Stimulated activated memory B cell treated with anti-CD40 and anti-IgM and Interleukin-4, amounts not matched to agents 10 μg/mL and 1 μg/mL and 100 μg/mL, for 72 hours (primary cell): ENCODE results near the gene ZNF366.
A peak's percentile ranks its signal among the peaks of the same experiment; 100 is the strongest.

Source experiments
- ATAC-seq: fragments of 150-1000 bp; cut with Tn5 transposase; 2 replicates; pipeline ENCODE4 v1.10.0; 2021
- H3K27ac Mint-ChIP-seq: one replicate; pipeline ENCODE4 v1.8.0; 2022; ENCODE audit warnings: mild to moderate bottlenecking, mixed read lengths
- H3K27me3 Mint-ChIP-seq: one replicate; pipeline ENCODE4 v1.8.0; 2022; ENCODE audit warnings: mixed read lengths
- H3K36me3 Mint-ChIP-seq: one replicate; pipeline ENCODE4 v1.8.0; 2022; ENCODE audit warnings: mixed read lengths
- H3K4me1 Mint-ChIP-seq: one replicate; pipeline ENCODE4 v1.8.0; 2022; ENCODE audit warnings: mixed read lengths
- H3K4me3 Mint-ChIP-seq: one replicate; pipeline ENCODE4 v1.8.0; 2022; ENCODE audit warnings: mild to moderate bottlenecking, moderate library complexity, mixed read lengths
- H3K9me3 Mint-ChIP-seq: one replicate; pipeline ENCODE4 v1.8.0; 2022; ENCODE audit warnings: mixed read lengths

Gene ZNF366

GRCh38 chr5:72509401-72509800 lies 2.2 kb upstream of the ZNF366 start:
- ATAC-seq: no peak
- H3K4me3 Mint-ChIP-seq: no peak overlapping the region
- H3K36me3 Mint-ChIP-seq: no peaks in the 10 kb centered on the region
- no peaks in the 10 kb centered on the region for H3K27me3 Mint-ChIP-seq
- no peaks in the 10 kb centered on the region for H3K9me3 Mint-ChIP-seq
- peak overlapping the region; percentile 21 for H3K27ac Mint-ChIP-seq
- H3K4me1 Mint-ChIP-seq: peaks cover 50% of the 10 kb centered on the region

DNA sequence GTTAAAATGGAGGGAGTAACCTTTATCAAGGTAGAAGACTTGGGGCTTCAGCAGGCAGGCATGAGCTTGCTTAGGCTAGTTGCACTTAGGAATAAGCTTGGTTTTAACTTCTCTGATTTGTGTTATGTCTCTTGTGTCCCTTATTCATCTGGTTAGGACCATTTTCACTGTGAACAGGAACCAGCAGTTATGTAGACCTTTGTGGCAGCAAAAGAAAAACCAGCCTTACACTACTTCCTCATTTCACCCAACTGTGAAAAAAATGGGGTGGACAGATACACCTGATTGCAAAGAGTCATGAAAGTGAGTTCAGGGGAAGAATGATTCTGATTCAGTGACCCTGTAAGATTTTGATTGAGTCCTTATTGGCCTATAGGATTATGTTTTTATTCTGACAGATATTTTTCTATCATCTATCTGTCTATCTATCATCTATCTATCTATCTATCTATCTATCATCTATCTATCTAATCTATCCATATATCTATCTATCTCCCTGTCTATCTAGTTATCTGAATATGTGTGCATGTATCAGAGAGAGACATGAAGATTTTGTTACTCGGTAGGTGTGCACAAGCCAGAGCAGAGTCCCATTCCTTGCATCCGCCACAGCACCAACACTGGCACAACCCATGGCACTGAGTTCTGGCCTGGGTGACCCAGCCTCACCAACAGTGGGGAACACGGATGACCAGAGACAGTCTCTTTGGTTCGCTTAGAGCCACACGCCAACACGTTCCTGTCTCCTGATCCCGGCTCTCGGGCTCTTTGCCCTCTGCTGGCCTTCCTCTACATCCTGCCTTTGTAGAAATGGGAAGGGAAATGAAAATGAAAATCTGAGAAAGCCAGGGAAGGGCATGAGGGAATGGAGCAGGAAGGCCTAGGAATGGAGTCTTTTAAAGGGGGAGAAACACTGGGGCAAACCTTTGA lies 1.3 kb upstream of the ZNF366 start:
- Mint-ChIP-seq H3K4me1 (peaks cover 50% of the 10 kb centered on the region), H3K27me3 (no peaks in the 10 kb centered on the region), H3K9me3 (no peaks in the 10 kb centered on the region), H3K4me3 (no peak overlapping the region), H3K36me3 (no peaks in the 10 kb centered on the region), H3K27ac (peak overlapping the region; percentile 21)
- ATAC-seq: peak; percentile 95

GRCh38 chr5:72507907-72508238 lies 663 bp upstream of the ZNF366 start:
- Mint-ChIP-seq H3K4me3 (no peak overlapping the region), H3K27me3 (no peaks in the 10 kb centered on the region), H3K36me3 (no peaks in the 10 kb centered on the region), H3K27ac (peak overlapping the region; percentile 21), H3K4me1 (peaks cover 50% of the 10 kb centered on the region), H3K9me3 (no peaks in the 10 kb centered on the region)
- ATAC-seq: no peak

- no peak overlapping the region for H3K4me3 Mint-ChIP-seq
- peaks cover 37% of the 10 kb centered on the region for H3K4me1 Mint-ChIP-seq
- no peak overlapping the region for H3K27ac Mint-ChIP-seq
- H3K27me3 Mint-ChIP-seq: no peaks in the 10 kb centered on the region
- no peaks in the 10 kb centered on the region for H3K9me3 Mint-ChIP-seq
- H3K36me3 Mint-ChIP-seq: no peaks in the 10 kb centered on the region
- ATAC-seq: no peak
These were observed 1.1 kb downstream of the ZNF366 start for GRCh38 chr5:72506158-72506549.

- Mint-ChIP-seq H3K4me3 (no peak overlapping the region), H3K4me1 (peaks cover 32% of the 10 kb centered on the region), H3K36me3 (no peaks in the 10 kb centered on the region), H3K9me3 (no peaks in the 10 kb centered on the region), H3K27ac (no peak overlapping the region), H3K27me3 (no peaks in the 10 kb centered on the region)
- no peak for ATAC-seq
These were observed 1.6 kb downstream of the ZNF366 start for GRCh38 chr5:72505539-72506157.

DNA sequence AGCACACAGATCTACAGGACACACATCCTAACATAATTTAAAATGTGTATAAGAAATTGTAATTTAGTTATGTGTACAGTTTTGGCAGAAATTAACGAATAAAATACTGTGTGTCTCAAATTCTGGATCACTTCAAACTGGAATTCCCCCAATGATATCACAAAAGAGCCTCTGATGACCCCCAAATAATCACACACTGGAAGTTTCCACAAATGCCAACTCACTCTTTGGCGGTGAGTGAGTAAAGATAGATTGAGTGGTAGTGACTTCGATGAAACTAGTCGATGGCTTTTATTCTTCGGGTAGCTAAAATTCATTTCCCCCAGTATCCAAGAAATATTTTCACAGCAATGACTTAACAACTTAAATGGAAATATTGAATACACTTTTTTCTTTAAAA lies 2.2 kb downstream of the ZNF366 start:
- H3K27me3 Mint-ChIP-seq: no peaks in the 10 kb centered on the region
- no peak for ATAC-seq
- H3K9me3 Mint-ChIP-seq: no peaks in the 10 kb centered on the region
- peaks cover 29% of the 10 kb centered on the region for H3K4me1 Mint-ChIP-seq
- H3K27ac Mint-ChIP-seq: no peak overlapping the region
- no peaks in the 10 kb centered on the region for H3K36me3 Mint-ChIP-seq
- no peak overlapping the region for H3K4me3 Mint-ChIP-seq

DNA sequence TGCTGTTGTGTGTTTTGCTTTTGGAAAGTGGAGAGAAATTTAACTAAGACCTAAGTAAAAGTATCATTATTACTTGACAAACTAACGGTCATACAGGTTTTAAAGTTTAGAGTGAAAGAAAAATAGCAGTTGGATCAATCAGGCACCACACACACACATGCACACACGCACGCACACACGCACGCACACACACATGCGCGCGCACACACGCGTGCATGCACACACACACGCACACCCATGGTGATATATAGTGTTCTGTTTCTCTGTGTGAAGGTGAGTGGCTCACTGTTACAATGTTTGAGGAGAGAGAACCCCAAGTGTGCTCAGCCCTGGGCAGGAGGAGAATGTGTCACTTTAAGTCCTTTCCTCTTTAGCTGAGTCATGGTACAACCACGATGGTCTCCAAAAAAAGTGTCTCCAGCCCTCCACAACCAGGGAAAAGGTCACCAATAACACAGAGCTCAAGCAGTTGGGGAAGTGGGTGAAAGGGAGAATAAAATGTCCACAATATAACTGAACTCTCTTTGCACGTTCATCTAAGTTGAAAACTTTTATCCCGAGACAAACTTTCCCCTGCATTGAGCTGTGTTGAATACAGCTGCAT lies 3.2 kb downstream of the ZNF366 start:
- H3K36me3 Mint-ChIP-seq: no peaks in the 10 kb centered on the region

GRCh38 chr5:72501488-72501887 lies 5.7 kb downstream of the ZNF366 start:
- Mint-ChIP-seq H3K27ac (no peak overlapping the region), H3K4me3 (no peak overlapping the region), H3K9me3 (no peaks in the 10 kb centered on the region), H3K4me1 (no peaks in the 10 kb centered on the region), H3K27me3 (peaks cover 11% of the 10 kb centered on the region), H3K36me3 (no peaks in the 10 kb centered on the region)
- ATAC-seq: no peak

More for the DNA sequence above, 3.2 kb downstream of the ZNF366 start:
- Mint-ChIP-seq H3K27ac (no peak overlapping the region), H3K27me3 (no peaks in the 10 kb centered on the region), H3K4me1 (peaks cover 20% of the 10 kb centered on the region), H3K9me3 (no peaks in the 10 kb centered on the region), H3K4me3 (no peak overlapping the region)
- no peak for ATAC-seq

DNA sequence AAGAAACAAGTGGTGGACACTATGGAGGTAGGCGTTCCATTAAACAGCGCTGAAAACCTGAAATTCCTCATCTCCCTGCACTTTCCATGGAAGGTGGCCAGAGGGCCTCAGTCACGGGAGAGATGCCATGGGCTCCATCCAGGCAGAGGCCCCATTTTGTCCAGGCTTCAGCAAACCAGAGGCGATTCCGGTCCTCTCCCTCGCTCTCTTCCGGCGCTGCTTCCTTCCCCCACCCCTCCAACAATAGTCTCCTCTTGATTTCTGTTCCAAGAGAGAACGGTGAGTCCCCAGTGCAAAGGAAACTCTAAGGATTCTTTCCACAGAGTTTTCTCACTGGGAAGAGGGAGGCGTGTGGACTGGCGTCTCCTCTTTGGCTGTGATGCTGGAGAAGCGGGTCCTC lies 7.5 kb downstream of the ZNF366 start:
- H3K27me3 Mint-ChIP-seq: peaks cover 11% of the 10 kb centered on the region
- H3K4me3 Mint-ChIP-seq: no peak overlapping the region
- H3K4me1 Mint-ChIP-seq: no peaks in the 10 kb centered on the region
- no peak overlapping the region for H3K27ac Mint-ChIP-seq
- no peak for ATAC-seq
- no peaks in the 10 kb centered on the region for H3K9me3 Mint-ChIP-seq
- no peaks in the 10 kb centered on the region for H3K36me3 Mint-ChIP-seq

- Mint-ChIP-seq H3K27ac (no peak overlapping the region), H3K27me3 (peaks cover 11% of the 10 kb centered on the region), H3K9me3 (no peaks in the 10 kb centered on the region), H3K4me3 (no peak overlapping the region), H3K36me3 (no peaks in the 10 kb centered on the region), H3K4me1 (no peaks in the 10 kb centered on the region)
- no peak for ATAC-seq
These were observed 8.1 kb downstream of the ZNF366 start for GRCh38 chr5:72499090-72499489.

DNA sequence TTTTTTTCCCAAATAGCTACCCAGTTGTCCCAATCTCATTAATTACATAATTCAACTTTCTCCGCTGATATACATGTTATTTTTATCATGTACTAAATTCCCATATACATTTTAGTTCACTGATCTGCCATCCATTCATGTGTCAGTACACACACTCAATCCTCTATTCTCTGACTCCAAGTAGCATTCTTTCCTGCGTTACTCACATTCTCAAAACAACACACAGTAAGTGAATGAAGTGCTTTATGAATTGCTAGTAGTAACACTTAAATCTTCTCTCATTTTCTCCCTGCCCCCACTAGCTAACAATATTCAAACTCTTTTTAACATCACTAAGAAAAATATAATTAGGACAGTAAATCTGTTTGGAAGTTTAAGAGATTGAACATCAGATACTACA lies 8.9 kb downstream of the ZNF366 start:
- Mint-ChIP-seq H3K36me3 (no peaks in the 10 kb centered on the region), H3K27ac (no peak overlapping the region), H3K9me3 (no peaks in the 10 kb centered on the region), H3K27me3 (peaks cover 11% of the 10 kb centered on the region), H3K4me3 (no peak overlapping the region), H3K4me1 (no peaks in the 10 kb centered on the region)
- no peak for ATAC-seq

- Mint-ChIP-seq H3K36me3 (no peaks in the 10 kb centered on the region), H3K4me3 (no peak overlapping the region)
These were observed 9.4 kb downstream of the ZNF366 start for GRCh38 chr5:72497823-72498222.

GRCh38 chr5:72495410-72495809 lies 11.8 kb downstream of the ZNF366 start:
- Mint-ChIP-seq H3K4me3 (no peak overlapping the region), H3K36me3 (no peaks in the 10 kb centered on the region), H3K27ac (no peak overlapping the region), H3K27me3 (peaks cover 11% of the 10 kb centered on the region), H3K9me3 (no peaks in the 10 kb centered on the region), H3K4me1 (peaks cover 2% of the 10 kb centered on the region)
- ATAC-seq: no peak

More at GRCh38 chr5:72497823-72498222, 9.4 kb downstream of the ZNF366 start:
- H3K27ac Mint-ChIP-seq: no peak overlapping the region
- H3K9me3 Mint-ChIP-seq: no peaks in the 10 kb centered on the region
- H3K27me3 Mint-ChIP-seq: peaks cover 11% of the 10 kb centered on the region
- no peaks in the 10 kb centered on the region for H3K4me1 Mint-ChIP-seq
- ATAC-seq: no peak

- Mint-ChIP-seq H3K27me3 (peaks cover 11% of the 10 kb centered on the region), H3K4me1 (peaks cover 8% of the 10 kb centered on the region), H3K27ac (no peak overlapping the region), H3K4me3 (no peak overlapping the region), H3K36me3 (no peaks in the 10 kb centered on the region), H3K9me3 (no peaks in the 10 kb centered on the region)
- no peak for ATAC-seq
These were observed 12.5 kb downstream of the ZNF366 start for GRCh38 chr5:72494623-72495124.

DNA sequence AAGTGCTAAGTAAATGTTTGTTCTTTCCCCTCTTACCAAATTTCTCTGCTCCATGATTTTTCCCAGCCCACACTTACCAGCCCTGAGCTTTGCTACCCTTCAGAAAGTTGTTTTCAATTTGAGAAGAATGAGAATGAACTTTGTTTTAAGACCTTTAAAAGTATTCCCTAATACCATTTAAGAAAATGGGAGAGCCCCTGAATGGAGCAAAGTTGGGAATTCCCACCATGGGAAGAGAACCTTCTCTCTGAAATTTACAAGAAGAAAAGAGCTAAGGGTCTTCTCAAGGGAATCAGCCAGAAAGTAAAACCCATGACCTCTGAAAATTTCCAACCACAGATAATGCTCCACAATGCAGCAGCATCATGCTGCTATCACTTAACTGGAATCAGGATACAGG lies 17.7 kb downstream of the ZNF366 start:
- ATAC-seq: no peak

More for the DNA sequence above, 17.7 kb downstream of the ZNF366 start:
- no peaks in the 10 kb centered on the region for H3K27me3 Mint-ChIP-seq
- no peak overlapping the region for H3K27ac Mint-ChIP-seq
- peaks cover 8% of the 10 kb centered on the region for H3K4me1 Mint-ChIP-seq
- no peaks in the 10 kb centered on the region for H3K36me3 Mint-ChIP-seq
- H3K4me3 Mint-ChIP-seq: no peak overlapping the region
- no peaks in the 10 kb centered on the region for H3K9me3 Mint-ChIP-seq
